HG03095 (cell line): ENCODE results near the gene CHD6.

Experiments
- ATAC-seq: cut with Tn5 transposase; IDR thresholded peaks from one replicate; pipeline ENCODE4 v1.9.1; 2021; ENCODE audit warnings: moderate library complexity; ENCODE audit not compliant: unreplicated experiment

CHD6 gene

DNA sequence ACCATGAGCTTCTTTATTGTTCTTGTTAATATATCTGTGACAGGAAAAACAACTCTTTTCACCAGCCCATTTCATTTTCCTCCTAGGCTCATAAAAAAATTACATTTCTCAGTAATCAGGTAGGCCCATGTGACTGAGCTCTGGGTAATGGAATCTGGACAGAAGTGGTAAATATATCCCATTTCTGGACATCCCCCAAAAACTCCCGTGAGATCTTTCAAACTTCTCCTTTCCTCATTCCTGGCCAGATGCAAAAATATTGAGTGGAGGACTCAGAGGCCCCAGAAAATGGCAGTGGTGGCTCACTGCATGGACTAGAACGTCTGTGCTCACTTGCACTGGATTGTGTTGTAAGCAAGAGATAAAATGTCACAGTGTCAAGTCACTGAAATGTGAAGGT lies 3.8 kb upstream of the CHD6 start:
- no peak for ATAC-seq

DNA sequence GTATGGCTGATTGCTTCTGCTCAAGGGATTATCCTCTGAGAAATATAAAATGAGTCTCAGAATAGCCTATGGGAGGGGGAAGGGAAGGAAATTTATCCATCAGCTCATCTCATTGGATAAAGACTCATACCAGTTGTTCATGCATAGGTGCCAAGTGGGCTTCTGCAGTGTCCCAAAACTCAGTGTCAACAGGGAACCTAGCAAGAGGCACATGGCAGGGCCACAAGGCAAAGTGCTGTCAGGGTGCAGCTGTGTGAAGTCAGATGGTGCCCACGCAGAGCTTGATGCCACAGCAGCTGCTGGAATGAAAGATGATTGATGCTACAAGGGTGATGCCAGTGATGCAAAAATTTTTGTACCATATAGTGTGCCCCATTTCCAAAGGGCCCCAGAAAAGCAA lies 3.2 kb upstream of the CHD6 start:
- no peak for ATAC-seq

DNA sequence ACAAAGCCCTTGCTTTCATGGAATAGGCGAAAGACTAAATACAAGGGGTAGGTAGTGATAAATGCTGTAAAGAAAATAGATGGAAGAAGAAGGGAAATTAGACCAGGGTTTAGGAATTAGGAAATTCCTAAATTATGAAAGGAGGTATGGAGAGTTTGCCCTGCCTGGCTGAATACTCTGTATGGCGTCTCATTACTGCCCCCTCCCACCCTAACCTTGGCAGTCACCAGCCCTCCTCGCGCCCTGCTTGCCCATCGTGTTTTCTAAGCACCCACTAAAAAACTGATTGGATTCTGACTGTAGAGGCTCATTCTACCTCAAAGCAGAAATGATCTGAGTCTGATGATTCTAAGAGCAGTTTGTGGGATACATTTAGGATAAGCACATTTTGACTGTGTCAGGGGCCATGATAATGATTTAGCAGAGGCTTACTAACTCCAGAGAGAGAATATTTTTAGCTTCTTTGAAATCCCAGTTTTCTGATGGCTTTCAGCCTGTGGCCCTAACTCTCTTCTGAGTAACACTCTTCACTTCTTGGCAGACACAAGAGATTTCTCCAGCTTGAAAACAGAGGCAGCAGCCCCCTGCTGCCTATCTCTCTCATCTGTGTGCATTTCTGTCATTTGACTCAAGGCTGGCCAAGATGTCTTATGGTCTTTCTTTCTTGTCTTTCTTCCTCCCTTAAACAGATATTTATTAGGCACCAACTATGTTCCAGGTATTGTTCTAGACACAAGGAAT lies 1.4 kb upstream of the CHD6 start:
- no peak for ATAC-seq

GRCh38 chr20:41618807-41619311 lies 682 bp upstream of the CHD6 start:
- ATAC-seq: no peak

DNA sequence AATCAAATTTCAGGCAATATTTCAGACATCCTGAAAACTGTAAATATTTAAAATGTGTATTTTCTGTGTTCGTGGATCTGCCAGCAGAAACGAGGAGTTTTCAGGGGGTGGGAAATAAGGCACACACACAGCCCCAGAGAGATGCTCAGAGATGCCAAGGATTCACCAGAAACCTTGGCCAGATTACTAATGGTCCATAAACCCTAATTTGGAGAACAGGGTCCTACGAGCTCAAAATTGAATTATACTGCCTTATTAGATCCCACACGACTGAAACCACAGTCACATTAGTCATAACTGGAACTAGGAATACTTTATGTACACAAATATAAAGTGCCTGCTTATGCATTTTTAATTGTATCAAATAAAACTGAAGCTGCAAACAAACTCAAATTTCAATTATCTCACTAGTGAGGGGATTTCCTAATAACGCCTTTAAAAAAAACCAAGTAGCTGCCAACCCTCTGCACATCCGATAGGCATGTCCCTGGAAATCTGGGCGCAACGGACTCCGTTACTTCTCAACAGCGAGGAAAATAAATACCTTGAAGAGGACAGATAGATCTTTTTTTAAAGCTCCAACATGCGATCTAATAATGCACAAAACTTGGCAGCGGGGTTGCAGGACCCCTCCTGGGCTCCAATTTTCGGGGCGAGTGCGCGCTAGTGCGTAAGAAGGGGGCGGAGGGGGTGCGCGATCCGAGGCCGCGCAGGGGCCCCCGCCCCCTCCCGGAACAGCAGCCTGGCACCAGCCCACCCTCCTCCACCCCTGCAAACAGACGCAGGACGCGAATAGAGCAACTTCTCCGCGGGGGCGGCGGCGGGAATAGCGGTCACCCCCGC lies 897 bp downstream of the CHD6 start:
- ATAC-seq: peak; percentile 10

DNA sequence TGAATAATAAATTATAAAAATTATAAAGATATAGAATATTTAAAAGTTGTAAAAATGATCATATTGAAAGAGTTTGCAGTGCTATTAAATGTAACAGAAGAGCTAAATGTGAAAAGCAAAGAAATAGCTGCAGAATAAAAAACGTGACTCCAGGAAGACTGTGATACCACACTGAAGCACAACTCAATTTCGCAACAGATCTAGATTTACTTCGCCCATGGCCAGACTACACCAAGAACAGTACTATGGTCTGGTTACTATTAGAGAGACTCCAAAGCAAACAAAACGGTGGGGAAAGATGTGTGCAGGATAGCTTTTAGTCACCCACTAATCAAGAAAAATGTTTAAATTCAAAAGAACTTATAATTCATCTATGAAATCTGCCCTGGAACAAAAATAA lies 1.9 kb downstream of the CHD6 start:
- ATAC-seq: no peak

DNA sequence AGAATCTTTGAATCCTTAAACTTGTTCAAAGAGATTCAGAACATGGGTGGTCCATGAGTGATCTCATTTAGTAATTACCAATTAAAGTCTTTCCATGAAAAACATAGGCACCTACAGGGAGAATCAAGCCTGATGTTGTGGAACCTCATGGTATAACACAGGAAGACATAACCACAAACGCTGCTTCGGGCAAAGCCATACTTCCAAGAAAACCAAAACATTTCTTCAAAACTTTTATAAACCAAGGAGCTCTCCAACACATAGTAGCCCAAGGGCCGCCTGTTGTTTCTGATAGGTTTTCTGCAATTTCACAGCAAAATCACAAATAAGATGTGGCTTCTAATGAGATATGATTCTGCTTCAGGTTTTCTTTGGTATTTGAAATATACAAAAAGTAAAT lies 2.5 kb downstream of the CHD6 start:
- ATAC-seq: no peak

- ATAC-seq: no peak
Measured at GRCh38 chr20:41615110-41615509, 3.1 kb downstream of the CHD6 start.

DNA sequence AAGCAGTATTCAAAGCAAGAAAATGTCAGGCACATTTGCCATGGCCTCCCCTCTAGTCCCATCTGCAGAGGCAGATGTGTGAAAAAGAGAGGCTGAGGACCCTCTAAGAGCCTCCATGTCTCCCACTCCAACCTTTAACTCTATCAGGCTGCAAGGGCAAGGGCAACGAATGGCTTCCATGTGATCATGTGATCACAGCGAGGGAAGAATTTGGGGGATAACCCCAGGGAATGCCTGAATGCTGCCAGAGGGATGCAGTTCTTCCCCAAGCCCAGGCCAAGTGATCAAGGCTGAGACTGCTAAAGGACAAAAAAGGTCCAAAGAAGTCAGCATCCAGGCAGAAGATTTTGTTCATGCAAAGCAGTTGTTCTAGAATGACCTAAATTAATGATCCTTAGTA lies 4.9 kb downstream of the CHD6 start:
- no peak for ATAC-seq

DNA sequence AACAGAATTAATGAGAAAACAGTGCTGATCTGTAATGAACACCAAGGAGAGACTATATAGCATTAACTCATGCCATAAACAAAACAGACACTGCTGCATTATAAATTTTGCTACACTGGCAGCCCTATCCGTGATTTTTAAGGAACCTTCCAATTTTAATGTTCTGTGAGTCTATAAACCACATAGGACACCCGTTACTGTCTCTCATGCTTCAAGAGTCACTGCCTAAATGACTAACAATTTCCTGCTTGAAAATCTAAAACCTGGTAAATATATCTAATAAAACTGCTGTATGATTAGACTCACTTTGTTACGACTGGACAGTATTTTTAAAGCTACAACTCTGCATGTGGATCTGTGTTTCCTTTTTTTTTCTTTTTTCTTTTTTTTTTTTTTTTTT lies 8.7 kb downstream of the CHD6 start:
- no peak for ATAC-seq

DNA sequence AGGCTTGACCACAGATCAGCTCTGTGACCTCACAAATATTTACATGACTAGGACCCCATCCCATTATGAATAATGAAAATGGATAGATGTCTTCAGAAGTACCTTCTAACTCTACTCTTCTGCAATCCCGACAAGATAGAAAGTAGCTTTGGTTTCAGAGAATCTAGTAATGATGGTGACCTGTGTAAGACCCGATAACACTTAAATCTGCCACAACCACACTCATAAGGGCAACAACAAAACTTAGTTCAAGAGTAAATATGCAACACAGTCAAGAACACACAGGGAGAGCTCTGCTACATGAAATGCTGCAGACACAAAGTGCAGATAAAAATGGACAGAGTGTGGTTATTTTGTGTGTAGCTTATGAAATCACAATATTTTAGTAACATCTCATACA lies 9.6 kb downstream of the CHD6 start:
- ATAC-seq: no peak

DNA sequence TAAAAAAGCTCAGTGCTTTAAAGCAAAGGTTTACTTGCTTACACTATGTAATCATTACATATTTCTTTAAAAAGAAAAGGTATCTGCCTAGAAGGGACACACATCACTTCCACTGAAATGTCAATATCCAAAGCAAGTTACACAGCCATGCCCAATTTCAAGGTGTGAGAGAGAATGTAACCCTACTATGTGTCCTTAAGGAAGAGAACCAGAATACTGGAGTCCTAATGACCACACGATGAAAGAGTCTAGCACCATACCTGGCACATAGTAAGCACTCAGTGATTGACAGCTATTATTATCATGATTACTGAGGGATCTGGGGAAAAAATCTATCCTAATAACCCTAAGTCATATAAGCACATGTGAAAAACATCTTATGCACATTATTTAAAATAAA lies 10.4 kb downstream of the CHD6 start:
- ATAC-seq: no peak

DNA sequence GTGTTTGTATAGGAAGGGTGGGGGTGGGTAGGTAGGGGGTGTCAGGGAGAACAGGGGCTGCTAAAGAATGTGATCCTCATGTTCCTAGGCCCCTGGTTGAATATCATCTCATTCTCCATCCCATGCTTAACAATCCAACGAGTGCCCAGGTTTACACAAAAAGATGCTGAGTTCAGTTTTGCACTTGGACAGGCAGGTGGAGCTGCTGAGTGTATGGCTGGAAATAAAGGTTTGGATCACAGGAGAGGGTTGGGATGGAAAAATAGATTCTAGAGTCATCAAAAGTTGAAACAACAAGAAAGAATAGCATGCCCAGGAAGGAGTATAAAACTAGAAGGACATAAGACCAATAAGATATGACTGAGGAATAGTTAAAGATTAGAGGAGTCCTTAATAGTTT lies 14.2 kb downstream of the CHD6 start:
- no peak for ATAC-seq

DNA sequence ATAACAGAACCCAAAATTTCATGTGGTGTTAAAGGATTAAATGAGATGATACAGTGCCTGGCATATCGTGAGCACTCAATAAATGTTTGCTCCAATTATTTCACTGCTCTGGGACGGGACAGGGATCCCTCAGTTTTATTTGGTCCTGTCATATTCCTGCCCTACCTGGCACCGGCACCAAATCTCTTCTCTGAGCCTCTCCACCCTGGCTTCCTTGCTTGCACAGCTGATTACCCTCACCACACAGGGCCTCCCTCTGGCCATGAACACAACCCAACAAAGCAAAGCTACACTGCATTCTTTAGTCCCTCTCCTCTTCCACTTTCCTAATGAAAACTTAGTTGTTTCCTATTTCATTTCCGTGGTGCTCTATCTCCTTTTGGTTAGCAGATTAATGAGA lies 16.4 kb downstream of the CHD6 start:
- no peak for ATAC-seq

- ATAC-seq: no peak
Measured at GRCh38 chr20:41600926-41601631, 17.1 kb downstream of the CHD6 start.

- no peak for ATAC-seq
Measured at GRCh38 chr20:41599699-41600104, 18.5 kb downstream of the CHD6 start.

GRCh38 chr20:41598719-41599118 lies 19.5 kb downstream of the CHD6 start:
- no peak for ATAC-seq

DNA sequence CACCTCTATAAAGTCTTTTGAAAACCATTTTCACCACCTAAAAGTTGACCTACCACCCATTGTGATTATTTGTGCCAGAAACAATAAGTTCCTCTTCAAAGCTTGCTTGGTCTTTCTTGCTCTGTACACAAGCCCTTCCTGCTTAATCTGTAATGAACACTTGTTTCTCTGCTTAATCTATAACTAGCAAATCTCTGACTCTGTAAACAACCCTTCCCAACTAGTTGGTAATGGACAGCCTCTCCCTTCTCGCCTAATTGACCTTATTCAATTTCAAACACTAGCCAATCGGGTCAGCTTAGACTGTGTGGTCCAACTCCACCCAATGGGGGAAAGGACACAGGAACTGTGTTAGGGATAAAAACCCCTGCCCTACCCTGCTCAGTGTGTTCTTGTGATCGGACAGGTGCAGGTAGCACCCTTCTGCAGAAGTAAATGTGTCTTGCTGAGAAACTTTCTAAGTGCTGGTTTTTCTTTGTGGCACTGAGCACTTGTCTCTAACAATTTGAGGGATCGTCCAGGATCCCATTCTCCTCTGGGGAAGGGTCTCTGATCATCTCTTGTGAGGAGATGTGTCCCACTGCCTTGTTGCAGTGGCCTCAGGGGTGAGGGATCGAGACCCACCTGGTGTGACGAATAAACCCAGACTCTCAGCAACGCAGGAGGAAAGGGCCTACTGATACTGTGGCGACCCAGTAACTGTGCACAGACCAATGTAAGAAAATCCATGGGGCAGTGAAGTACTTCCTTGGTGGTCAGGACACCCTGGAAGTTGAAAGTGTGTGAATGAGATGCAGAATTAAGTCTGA lies 23.5 kb downstream of the CHD6 start:
- no peak for ATAC-seq

- no peak for ATAC-seq
Measured at GRCh38 chr20:41592516-41593216, 25.5 kb downstream of the CHD6 start.

DNA sequence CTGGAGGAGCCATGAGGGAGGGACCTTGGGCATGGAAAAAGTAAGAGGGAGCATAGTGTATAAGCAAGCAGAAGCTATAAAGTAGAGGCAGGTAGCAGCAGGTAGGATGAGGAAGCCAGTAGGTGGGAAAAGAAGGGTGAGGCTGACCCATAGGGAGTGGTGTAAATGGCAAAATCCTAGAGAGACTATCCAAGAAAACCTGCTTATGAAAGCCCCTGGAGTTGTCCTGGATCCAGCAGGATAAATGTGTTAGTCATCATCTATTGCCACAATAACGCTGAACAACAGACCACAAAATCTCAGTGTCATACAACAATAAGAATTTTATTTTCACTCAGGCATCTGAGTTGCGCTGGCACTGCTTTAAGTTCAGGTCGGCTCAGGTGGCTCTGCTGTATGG lies 30.2 kb downstream of the CHD6 start:
- ATAC-seq: no peak
